ENCODE results near the gene HSD11B2.

HSD11B2 gene

GRCh38 chr16:67445913-67446907, 15.3 kb downstream of the HSD11B2 start:
- Mint-ChIP-seq H3K27ac (no peak overlapping the region), H3K4me3 (no peak overlapping the region), H3K9me3 (no peaks in the 10 kb centered on the region), H3K4me1 (no peaks in the 10 kb centered on the region), H3K36me3 (ENCODE audit: low read depth) (no peaks in the 10 kb centered on the region), H3K27me3 (no peaks in the 10 kb centered on the region)
- ATAC-seq (no peak), DNase-seq (no peak)

GRCh38 chr16:67446968-67447507, 16.1 kb downstream of the HSD11B2 start:
- Mint-ChIP-seq H3K4me3 (no peak overlapping the region), H3K27ac (no peak overlapping the region), H3K27me3 (no peaks in the 10 kb centered on the region), H3K4me1 (no peaks in the 10 kb centered on the region), H3K36me3 (ENCODE audit: low read depth) (no peaks in the 10 kb centered on the region), H3K9me3 (no peaks in the 10 kb centered on the region)
- DNase-seq (no peak), ATAC-seq (no peak)

- Mint-ChIP-seq H3K27ac (no peak overlapping the region), H3K4me1 (no peaks in the 10 kb centered on the region), H3K4me3 (no peak overlapping the region), H3K9me3 (no peaks in the 10 kb centered on the region), H3K36me3 (ENCODE audit: low read depth) (no peaks in the 10 kb centered on the region), H3K27me3 (no peaks in the 10 kb centered on the region)
- DNase-seq (peak; percentile 81), ATAC-seq (peak; percentile 92)
Measured at GRCh38 chr16:67447508-67448076, 16.7 kb downstream of the HSD11B2 start.

- DNase-seq (no peak), ATAC-seq (no peak)
- H3K36me3 Mint-ChIP-seq (ENCODE audit: low read depth): no peaks in the 10 kb centered on the region
- H3K4me3 Mint-ChIP-seq: no peak overlapping the region
- no peak overlapping the region for H3K27ac Mint-ChIP-seq
- H3K4me1 Mint-ChIP-seq: no peaks in the 10 kb centered on the region
- H3K27me3 Mint-ChIP-seq: no peaks in the 10 kb centered on the region
- no peaks in the 10 kb centered on the region for H3K9me3 Mint-ChIP-seq
Measured at GRCh38 chr16:67448580-67448979, 17.7 kb downstream of the HSD11B2 start.

GRCh38 chr16:67449336-67449735, 18.4 kb downstream of the HSD11B2 start:
- Mint-ChIP-seq H3K27me3 (no peaks in the 10 kb centered on the region), H3K4me3 (no peak overlapping the region), H3K9me3 (no peaks in the 10 kb centered on the region), H3K27ac (no peak overlapping the region), H3K4me1 (no peaks in the 10 kb centered on the region), H3K36me3 (ENCODE audit: low read depth) (no peaks in the 10 kb centered on the region)
- no peak for ATAC-seq
- no peak for DNase-seq

GRCh38 chr16:67449739-67450138, 18.8 kb downstream of the HSD11B2 start:
- no peaks in the 10 kb centered on the region for H3K4me1 Mint-ChIP-seq
- no peak overlapping the region for H3K27ac Mint-ChIP-seq

GRCh38 chr16:67451061-67451703, 20.3 kb downstream of the HSD11B2 start:
- no peaks in the 10 kb centered on the region for H3K9me3 Mint-ChIP-seq

More at GRCh38 chr16:67449739-67450138, 18.8 kb downstream of the HSD11B2 start:
- H3K36me3 Mint-ChIP-seq (ENCODE audit: low read depth): no peaks in the 10 kb centered on the region
- H3K9me3 Mint-ChIP-seq: no peaks in the 10 kb centered on the region
- ATAC-seq (no peak), DNase-seq (no peak)
- no peaks in the 10 kb centered on the region for H3K27me3 Mint-ChIP-seq
- no peak overlapping the region for H3K4me3 Mint-ChIP-seq

GRCh38 chr16:67451704-67452435, 20.9 kb downstream of the HSD11B2 start:
- no peak overlapping the region for H3K27ac Mint-ChIP-seq
- peaks cover 2% of the 10 kb centered on the region for H3K4me1 Mint-ChIP-seq
- H3K36me3 Mint-ChIP-seq (ENCODE audit: low read depth): no peaks in the 10 kb centered on the region
- H3K27me3 Mint-ChIP-seq: no peaks in the 10 kb centered on the region
- ATAC-seq: no peak
- H3K4me3 Mint-ChIP-seq: no peak overlapping the region
- no peaks in the 10 kb centered on the region for H3K9me3 Mint-ChIP-seq
- DNase-seq: no peak

More at GRCh38 chr16:67451061-67451703, 20.3 kb downstream of the HSD11B2 start:
- Mint-ChIP-seq H3K27me3 (no peaks in the 10 kb centered on the region), H3K36me3 (ENCODE audit: low read depth) (no peaks in the 10 kb centered on the region), H3K4me1 (no peaks in the 10 kb centered on the region), H3K27ac (no peak overlapping the region), H3K4me3 (no peak overlapping the region)
- no peak for ATAC-seq
- no peak for DNase-seq

- peak; percentile 17 for ATAC-seq
- H3K4me3 Mint-ChIP-seq: no peak overlapping the region
- no peaks in the 10 kb centered on the region for H3K27me3 Mint-ChIP-seq
- no peak overlapping the region for H3K27ac Mint-ChIP-seq
- no peak for DNase-seq
- peaks cover 2% of the 10 kb centered on the region for H3K4me1 Mint-ChIP-seq
- H3K36me3 Mint-ChIP-seq (ENCODE audit: low read depth): no peaks in the 10 kb centered on the region
- H3K9me3 Mint-ChIP-seq: no peaks in the 10 kb centered on the region
Measured at GRCh38 chr16:67454104-67454503, 23.2 kb downstream of the HSD11B2 start.

GRCh38 chr16:67454852-67455251, 23.9 kb downstream of the HSD11B2 start:
- no peak overlapping the region for H3K4me3 Mint-ChIP-seq
- no peaks in the 10 kb centered on the region for H3K9me3 Mint-ChIP-seq
- no peak for DNase-seq
- H3K4me1 Mint-ChIP-seq: peaks cover 2% of the 10 kb centered on the region
- H3K27me3 Mint-ChIP-seq: no peaks in the 10 kb centered on the region
- no peak overlapping the region for H3K27ac Mint-ChIP-seq
- ATAC-seq: no peak
- H3K36me3 Mint-ChIP-seq (ENCODE audit: low read depth): no peaks in the 10 kb centered on the region

GRCh38 chr16:67456391-67457081, 25.6 kb downstream of the HSD11B2 start:
- Mint-ChIP-seq H3K27ac (no peak overlapping the region), H3K36me3 (ENCODE audit: low read depth) (no peaks in the 10 kb centered on the region), H3K27me3 (no peaks in the 10 kb centered on the region), H3K4me1 (peaks cover 2% of the 10 kb centered on the region), H3K9me3 (no peaks in the 10 kb centered on the region), H3K4me3 (no peak overlapping the region)
- no peak for ATAC-seq
- DNase-seq: no peak

- no peaks in the 10 kb centered on the region for H3K36me3 Mint-ChIP-seq (ENCODE audit: low read depth)
- no peak overlapping the region for H3K27ac Mint-ChIP-seq
- H3K9me3 Mint-ChIP-seq: no peaks in the 10 kb centered on the region
- no peak overlapping the region for H3K4me3 Mint-ChIP-seq
- H3K27me3 Mint-ChIP-seq: no peaks in the 10 kb centered on the region
- peaks cover 2% of the 10 kb centered on the region for H3K4me1 Mint-ChIP-seq
- ATAC-seq (no peak), DNase-seq (no peak)
Measured at GRCh38 chr16:67457611-67458010, 26.7 kb downstream of the HSD11B2 start.

- Mint-ChIP-seq H3K9me3 (no peaks in the 10 kb centered on the region), H3K27me3 (no peaks in the 10 kb centered on the region), H3K27ac (no peak overlapping the region), H3K36me3 (ENCODE audit: low read depth) (no peaks in the 10 kb centered on the region), H3K4me1 (peaks cover 2% of the 10 kb centered on the region), H3K4me3 (no peak overlapping the region)
- DNase-seq (no peak), ATAC-seq (no peak)
Measured at GRCh38 chr16:67458121-67458641, 27.3 kb downstream of the HSD11B2 start.

Measured in activated naive CD8-positive, alpha-beta T cell treated with anti-CD3 and anti-CD28 coated beads, Interleukin-2, amount 50 U/mL, for 24 hours (primary cell).